GM23248 (cell line): ENCODE results near the gene CAPN9. TPM values are rescaled to one million over a fixed set of nuclear protein-coding genes. Genes with fewer than 3 reads are reported as not detected.
A peak's percentile ranks its signal among the peaks of the same experiment; 100 is the strongest.

Source experiments
- DNase-seq: peaks from one replicate; pipeline ENCODE4 v3.0.0-alpha.2; 2015
- H2AFZ ChIP-seq: fragments of 200-600 bp; sonication (generic); 2 replicates; pipeline ENCODE4 v1.6.1; 2016; ENCODE audit warnings: antibody characterized with exemption
- H3F3A ChIP-seq: fragments of 200-600 bp; sonication (generic); 2 replicates; pipeline ENCODE4 v1.6.1; 2016; ENCODE audit warnings: mild to moderate bottlenecking, antibody characterized with exemption, mixed run types; ENCODE audit not compliant: insufficient read depth
- H3K27ac ChIP-seq: fragments of 200-600 bp; sonication (generic); 2 replicates; pipeline ENCODE4 v1.5.1; 2016; ENCODE audit warnings: mild to moderate bottlenecking
- H3K27me3 ChIP-seq: fragments of 200-600 bp; sonication (generic); replicated peaks from 2 replicates; pipeline ENCODE4 v1.6.1; 2016; ENCODE audit warnings: mild to moderate bottlenecking; ENCODE audit not compliant: insufficient read depth
- H3K36me3 ChIP-seq: fragments of 200-600 bp; sonication (generic); 2 replicates; pipeline ENCODE4 v1.6.1; 2016; ENCODE audit warnings: low read depth, mild to moderate bottlenecking
- H3K4me1 ChIP-seq: fragments of 200-600 bp; sonication (generic); 2 replicates; pipeline ENCODE4 v1.6.1; 2016; ENCODE audit warnings: mild to moderate bottlenecking; ENCODE audit not compliant: insufficient read depth
- H3K4me2 ChIP-seq: fragments of 200-600 bp; sonication (generic); one replicate; pipeline ENCODE4 v1.6.1; 2016; ENCODE audit warnings: mild to moderate bottlenecking; ENCODE audit not compliant: unreplicated experiment
- H3K4me3 ChIP-seq: fragments of 200-600 bp; sonication (generic); 2 replicates; pipeline ENCODE4 v1.5.1; 2016; ENCODE audit warnings: mild to moderate bottlenecking
- H3K79me2 ChIP-seq: fragments of 200-600 bp; sonication (generic); 2 replicates; pipeline ENCODE4 v1.6.1; 2016; ENCODE audit warnings: mild to moderate bottlenecking; ENCODE audit not compliant: insufficient read depth
- H3K9ac ChIP-seq: fragments of 200-600 bp; sonication (generic); 2 replicates; pipeline ENCODE4 v1.6.1; 2016; ENCODE audit warnings: mild to moderate bottlenecking
- H3K9me2 ChIP-seq: fragments of 200-600 bp; sonication (generic); 2 replicates; pipeline ENCODE4 v1.6.1; 2016; ENCODE audit warnings: mixed run types, mild to moderate bottlenecking, moderate library complexity; ENCODE audit not compliant: insufficient read depth
- H3K9me3 ChIP-seq: fragments of 200-600 bp; sonication (generic); one replicate; pipeline ENCODE4 v1.6.1; 2017; ENCODE audit warnings: low read depth
- H4K20me1 ChIP-seq: fragments of 200-600 bp; sonication (generic); 2 replicates; pipeline ENCODE4 v1.6.0; 2016; ENCODE audit not compliant: insufficient read depth
- EZH2 ChIP-seq: fragments of 200-600 bp; sonication (generic); IDR thresholded peaks from 2 replicates; pipeline ENCODE4 v1.6.1; 2018; ENCODE audit warnings: antibody characterized with exemption, mild to moderate bottlenecking; ENCODE audit not compliant: insufficient read depth, poor library complexity, severe bottlenecking
- EZH2phosphoT487 ChIP-seq: fragments of 200-600 bp; sonication (generic); IDR thresholded peaks from 2 replicates; pipeline ENCODE4 v1.6.1; 2018; ENCODE audit warnings: antibody characterized with exemption, moderate library complexity, mild to moderate bottlenecking, low read depth; ENCODE audit not compliant: insufficient read depth
- WGBS, 2 experiments: methylation state at CpG; one replicate each; pipeline ENCODE4 v1.1.6; 2015 to 2017; ENCODE audit warnings: low lambda C conversion rate in 2 of 2, low coverage in 1 of 2; ENCODE audit errors: missing lambda C conversion rate in 2 of 2; 5-methylcytosine and 5-hydroxymethylcytosine counted together
- in situ Hi-C: fragments of 300-500 bp; cut with MboI; formaldehyde crosslinking; loops from 2 replicates; pipeline ENCODE4 v1.15.0; 2020
- polyA plus RNA-seq: library from polyadenylated mRNA; unstranded; fragments of >200 nt; fragmentation: Nextera tagmentation; extraction: Ambion mirVana; gene quantifications from 2 replicates; pipeline ENCODE4 v1.2.1, GENCODE V29; 2016
- total RNA-seq: library from RNA; depleted of rRNA; stranded (reverse); fragments of >200 nt; shearing (Covaris generic); gene quantifications from 2 replicates; pipeline ENCODE4 v1.2.3, GENCODE V29; 2014

Gene CAPN9
- total and polyA plus RNA-seq, 2 experiments from 2014 or later: not detected

GRCh38 chr1:230806552-230806951 lies 59.4 kb downstream of the CAPN9 start:
- Histone ChIP-seq H4K20me1 (no peaks in the 10 kb centered on the region), H3K4me1 (no peaks in the 10 kb centered on the region), H3F3A (no peaks in the 10 kb centered on the region), H3K4me3 (no peak overlapping the region), H3K27me3 (no peaks in the 10 kb centered on the region), H3K9ac (no peak overlapping the region), H3K27ac (no peak overlapping the region), H3K9me3 (no peaks in the 10 kb centered on the region), H3K36me3 (no peaks in the 10 kb centered on the region), H2AFZ (no peak overlapping the region), H3K9me2 (no peaks in the 10 kb centered on the region), H3K79me2 (no peaks in the 10 kb centered on the region), H3K4me2 (no peak overlapping the region)
- 96 to 98% methylated on average over 2 of the region's 2 CpGs for WGBS, 2 experiments
- in situ Hi-C loops: no loop called here
- no peak for DNase-seq
- TF ChIP-seq EZH2phosphoT487: no peak
- TF ChIP-seq EZH2: no peak

DNA sequence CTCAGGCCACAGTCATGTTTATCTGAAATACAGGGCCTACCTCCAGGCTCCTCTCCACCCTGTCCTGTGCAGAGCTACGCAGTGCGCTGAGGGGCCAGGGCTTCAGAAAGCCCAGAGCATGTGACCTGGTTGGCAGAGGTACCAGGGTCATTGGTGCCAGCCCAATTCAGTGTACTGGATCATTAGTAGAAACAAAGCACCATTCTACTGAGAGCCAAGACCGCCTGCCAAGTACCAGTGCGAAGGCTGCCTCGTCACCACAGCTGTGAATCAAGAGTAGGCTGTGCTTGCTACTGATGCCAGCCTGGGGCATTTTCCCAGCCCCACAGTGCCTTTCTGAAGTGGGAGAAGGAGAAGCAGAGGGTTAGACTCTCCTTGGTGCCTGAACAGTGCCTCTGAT lies 59.8 kb downstream of the CAPN9 start:
- Histone ChIP-seq H3F3A (no peaks in the 10 kb centered on the region), H3K36me3 (no peaks in the 10 kb centered on the region), H3K79me2 (no peaks in the 10 kb centered on the region), H3K4me3 (no peak overlapping the region), H3K4me2 (no peak overlapping the region), H3K27ac (no peak overlapping the region), H3K9me2 (no peaks in the 10 kb centered on the region), H3K9me3 (no peaks in the 10 kb centered on the region), H3K4me1 (no peaks in the 10 kb centered on the region), H3K27me3 (no peaks in the 10 kb centered on the region), H2AFZ (no peak overlapping the region), H4K20me1 (no peaks in the 10 kb centered on the region), H3K9ac (no peak overlapping the region)
- in situ Hi-C loops: no loop called here
- no peak for DNase-seq
- no peak for TF ChIP-seq EZH2
- no peak for TF ChIP-seq EZH2phosphoT487
- 93% methylated on average over 5 of the region's 5 CpGs for WGBS, 2 experiments

DNA sequence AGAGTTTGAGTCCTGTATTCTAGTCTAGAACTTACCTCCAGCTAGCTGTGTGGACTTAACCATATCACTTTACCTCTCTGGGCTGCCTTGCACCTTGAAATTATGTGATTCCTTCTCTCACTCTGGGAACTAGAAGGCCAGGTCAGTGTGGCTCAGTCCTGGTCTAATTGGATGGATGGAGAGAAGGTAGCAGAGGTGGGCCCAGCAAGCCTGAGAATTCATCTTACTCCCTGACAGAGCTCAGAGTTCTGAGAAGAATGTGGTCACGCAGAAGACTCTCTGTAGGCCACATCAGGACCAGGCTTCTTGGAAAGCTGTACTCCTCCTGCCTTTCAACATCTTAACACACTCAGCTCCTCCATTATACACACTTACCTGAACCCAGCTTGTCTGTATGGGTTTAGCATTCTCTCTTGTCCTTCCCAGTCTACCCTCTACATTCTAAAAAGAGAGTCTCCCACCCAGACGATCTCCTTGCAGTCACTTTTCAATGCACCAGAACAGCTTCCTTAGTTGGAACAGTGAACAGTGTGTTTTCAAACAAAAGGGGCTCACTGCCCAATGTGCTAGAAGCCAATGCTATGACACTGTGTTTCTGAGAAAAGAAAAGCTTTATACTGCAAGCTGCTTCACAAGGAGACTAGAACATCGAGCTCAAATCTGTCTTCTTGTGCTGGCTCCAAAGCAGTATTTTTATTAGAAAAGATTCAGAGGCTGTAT lies 60.5 kb downstream of the CAPN9 start:
- in situ Hi-C loops: no loop called here
- Histone ChIP-seq H3K36me3 (no peaks in the 10 kb centered on the region), H3K4me1 (no peaks in the 10 kb centered on the region), H3K27me3 (no peaks in the 10 kb centered on the region), H3K27ac (no peak overlapping the region), H3K4me2 (no peak overlapping the region), H2AFZ (peak overlapping the region; percentile 55), H3K9me2 (no peaks in the 10 kb centered on the region), H4K20me1 (no peaks in the 10 kb centered on the region), H3K9ac (no peak overlapping the region), H3K9me3 (peaks cover 3% of the 10 kb centered on the region), H3K4me3 (no peak overlapping the region), H3K79me2 (no peaks in the 10 kb centered on the region), H3F3A (no peaks in the 10 kb centered on the region)
- no peak for DNase-seq
- 30% methylated on average over 3 of the region's 3 CpGs for WGBS, 2 experiments
- no peak for TF ChIP-seq EZH2phosphoT487
- TF ChIP-seq EZH2: no peak

DNA sequence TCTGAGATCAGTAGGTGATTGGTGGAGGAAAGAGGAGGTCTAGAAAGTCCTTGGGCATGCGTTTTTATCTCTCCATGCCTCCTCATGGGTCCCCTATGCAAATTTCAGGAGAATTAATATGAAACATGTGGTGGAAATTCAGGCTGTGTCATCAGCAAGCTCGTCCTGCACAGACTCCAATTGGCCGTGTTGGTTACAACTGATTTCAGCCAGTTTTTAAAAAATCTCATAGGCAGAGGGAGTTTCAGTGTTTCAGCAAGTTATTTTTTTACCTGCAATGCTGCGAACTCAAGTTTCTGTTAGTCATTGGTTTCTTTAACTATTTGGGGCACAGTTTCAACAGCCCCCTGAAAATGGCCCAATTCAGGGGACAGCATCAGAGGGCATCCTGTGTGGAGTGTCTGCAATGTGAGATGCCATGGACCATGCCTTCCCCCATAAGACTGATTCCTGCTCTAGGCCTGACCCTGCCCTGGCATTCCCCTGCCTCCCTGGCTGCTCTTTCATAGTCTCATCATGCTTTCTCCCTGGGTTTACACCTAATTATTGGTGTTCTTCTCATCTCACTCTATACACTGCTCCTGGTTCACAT lies 61.2 kb downstream of the CAPN9 start:
- in situ Hi-C loops: no loop called here
- no peak overlapping the region for H3K4me3 ChIP-seq
- H3K36me3 ChIP-seq: no peaks in the 10 kb centered on the region
- H3K27me3 ChIP-seq: no peaks in the 10 kb centered on the region
- no peaks in the 10 kb centered on the region for H3K4me1 ChIP-seq
- no peak overlapping the region for H3K9ac ChIP-seq
- no peaks in the 10 kb centered on the region for H4K20me1 ChIP-seq
- no peaks in the 10 kb centered on the region for H3K79me2 ChIP-seq
- H2AFZ ChIP-seq: peak overlapping the region; percentile 55; the same call in 1 of the 2 replicates
- 9% methylated on average over 4 of the region's 4 CpGs for WGBS, 2 experiments
- H3K9me3 ChIP-seq: peaks cover 9% of the 10 kb centered on the region
- no peak overlapping the region for H3K4me2 ChIP-seq
- TF ChIP-seq EZH2phosphoT487 (no peak), EZH2 (no peak)
- no peak overlapping the region for H3K27ac ChIP-seq
- H3F3A ChIP-seq: no peaks in the 10 kb centered on the region
- H3K9me2 ChIP-seq: no peaks in the 10 kb centered on the region
- DNase-seq: peak; percentile 66
